ENCODE results near the gene OSGEP.

Gene OSGEP

GRCh38 chr14:20434701-20435581 is 19.7 kb downstream of the OSGEP start:
- no peak for DNase-seq (ENCODE audit: low spot score)

GRCh38 chr14:20429801-20430669 is 24.6 kb downstream of the OSGEP start:
- DNase-seq (ENCODE audit: low spot score): no peak

- DNase-seq (ENCODE audit: low spot score): no peak
Measured at GRCh38 chr14:20428802-20429201, 25.8 kb downstream of the OSGEP start.

GRCh38 chr14:20428010-20428365 is 26.6 kb downstream of the OSGEP start:
- DNase-seq (ENCODE audit: low spot score): no peak

GRCh38 chr14:20427231-20428009 is 27.2 kb downstream of the OSGEP start:
- no peak for DNase-seq (ENCODE audit: low spot score)

- DNase-seq (ENCODE audit: low spot score): no peak
Measured at GRCh38 chr14:20424851-20425250, 29.8 kb downstream of the OSGEP start.

- DNase-seq (ENCODE audit: low spot score): no peak
Measured at GRCh38 chr14:20422886-20423285, 31.7 kb downstream of the OSGEP start.

- DNase-seq (ENCODE audit: low spot score): no peak
Measured at GRCh38 chr14:20421267-20421666, 33.3 kb downstream of the OSGEP start.

GRCh38 chr14:20419419-20419818 is 35.2 kb downstream of the OSGEP start:
- no peak for DNase-seq (ENCODE audit: low spot score)

- DNase-seq (ENCODE audit: low spot score): no peak
Measured at GRCh38 chr14:20418501-20418909, 36.1 kb downstream of the OSGEP start.

- no peak for DNase-seq (ENCODE audit: low spot score)
Measured at GRCh38 chr14:20417250-20418186, 37.1 kb downstream of the OSGEP start.

GRCh38 chr14:20416223-20416622 is 38.4 kb downstream of the OSGEP start:
- no peak for DNase-seq (ENCODE audit: low spot score)

GRCh38 chr14:20415782-20416206 is 38.8 kb downstream of the OSGEP start:
- peak; percentile 68 for DNase-seq (ENCODE audit: low spot score)

GRCh38 chr14:20413744-20414082 is 40.9 kb downstream of the OSGEP start:
- DNase-seq (ENCODE audit: low spot score): peak; percentile 26

GRCh38 chr14:20412876-20413743 is 41.5 kb downstream of the OSGEP start, which contains the start of gene TEP1:
Gene TEP1, minus strand, starts transcription at chr14:20413501. Its CDS starts 5,062 bp downstream, at chr14:20408439.
- peak; percentile 63 for DNase-seq (ENCODE audit: low spot score)

GRCh38 chr14:20412411-20412810 is 42.2 kb downstream of the OSGEP start:
- DNase-seq (ENCODE audit: low spot score): peak; percentile 28

GRCh38 chr14:20409226-20409625 is 45.4 kb downstream of the OSGEP start:
- DNase-seq (ENCODE audit: low spot score): no peak

- no peak for DNase-seq (ENCODE audit: low spot score)
Measured at GRCh38 chr14:20403521-20403920, 51.1 kb downstream of the OSGEP start.

GRCh38 chr14:20400965-20401593 is 53.5 kb downstream of the OSGEP start:
- DNase-seq (ENCODE audit: low spot score): peak; percentile 56

GRCh38 chr14:20400589-20400964 is 54.0 kb downstream of the OSGEP start:
- no peak for DNase-seq (ENCODE audit: low spot score)
